Activated CD4-positive, alpha-beta memory T cell treated with anti-CD3 and anti-CD28 coated beads, Interleukin-2, amount 10 ng/mL, durations not matched to agents 7 days and 5 days (primary cell): ENCODE results near the gene SERPINA4. TPM values are rescaled to one million over a fixed set of nuclear protein-coding genes. Genes with fewer than 3 reads are reported as not detected.

Experiments used
- CTCF ChIA-PET: fragments of 350-600 bp; sonication (Branson Sonifier 250); formaldehyde crosslinking; loops from one replicate; lab custom pipeline; 2021; ENCODE audit warnings: antibody characterized with exemption, inconsistent platforms; lab: Charles Lee
- POLR2A ChIA-PET: fragments of 350-600 bp; sonication (Branson Sonifier 250); formaldehyde crosslinking; loops from one replicate; lab custom pipeline; 2021; ENCODE audit warnings: antibody characterized with exemption; lab: Charles Lee
- DNase-seq: peaks from one replicate; pipeline ENCODE4 v3.0.0-alpha.2; 2020
- H3K27ac Mint-ChIP-seq: one replicate; pipeline ENCODE4 v1.8.0; 2021; ENCODE audit warnings: mild to moderate bottlenecking, mixed read lengths
- H3K27me3 Mint-ChIP-seq: one replicate; pipeline ENCODE4 v1.8.0; 2021; ENCODE audit warnings: mixed read lengths
- H3K36me3 Mint-ChIP-seq: one replicate; pipeline ENCODE4 v1.8.0; 2021; ENCODE audit warnings: low read depth, mixed read lengths
- H3K4me1 Mint-ChIP-seq: one replicate; pipeline ENCODE4 v1.8.0; 2021; ENCODE audit warnings: mixed read lengths
- H3K4me3 Mint-ChIP-seq: one replicate; pipeline ENCODE4 v1.8.0; 2021; ENCODE audit warnings: mild to moderate bottlenecking, mixed read lengths
- H3K9me3 Mint-ChIP-seq: one replicate; pipeline ENCODE4 v1.8.0; 2021; ENCODE audit warnings: mixed read lengths
- total RNA-seq, 2 experiments: library from RNA; stranded (reverse); gene quantifications; one replicate each; pipeline ENCODE4 v1.2.3, GENCODE V29; 2021

SERPINA4 gene
- total RNA-seq, 2 experiments from 2014 or later, result not detected

DNA sequence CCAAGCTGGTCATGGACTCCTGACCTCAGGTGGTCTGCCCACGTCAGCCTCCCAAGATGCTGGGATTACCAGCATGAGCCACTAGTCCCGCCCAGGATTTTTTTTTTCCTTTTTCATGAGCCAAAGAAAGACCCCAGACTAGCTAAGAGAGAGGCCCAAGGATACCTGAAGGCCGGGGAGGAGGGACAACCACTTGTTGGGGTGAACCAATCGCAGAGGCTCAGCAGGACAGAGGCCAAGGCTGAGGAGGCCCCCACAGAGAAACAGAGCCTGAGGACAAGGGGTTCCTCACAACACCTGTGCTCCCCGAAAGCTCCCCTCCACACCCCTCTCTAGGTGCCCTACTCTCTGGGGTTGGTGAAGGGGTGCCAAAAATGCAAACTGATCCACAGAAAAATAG is 49.9 kb downstream of the SERPINA4 start:
- no peak for DNase-seq
- POLR2A ChIA-PET, result no interaction called here
- no peaks in the 10 kb centered on the region for H3K36me3 Mint-ChIP-seq
- no peak overlapping the region for H3K4me3 Mint-ChIP-seq
- H3K27me3 Mint-ChIP-seq, result peaks cover 5% of the 10 kb centered on the region
- H3K9me3 Mint-ChIP-seq, result peaks cover under 1% of the 10 kb centered on the region
- no peaks in the 10 kb centered on the region for H3K4me1 Mint-ChIP-seq
- CTCF ChIA-PET, result no interaction called here
- no peak overlapping the region for H3K27ac Mint-ChIP-seq

DNA sequence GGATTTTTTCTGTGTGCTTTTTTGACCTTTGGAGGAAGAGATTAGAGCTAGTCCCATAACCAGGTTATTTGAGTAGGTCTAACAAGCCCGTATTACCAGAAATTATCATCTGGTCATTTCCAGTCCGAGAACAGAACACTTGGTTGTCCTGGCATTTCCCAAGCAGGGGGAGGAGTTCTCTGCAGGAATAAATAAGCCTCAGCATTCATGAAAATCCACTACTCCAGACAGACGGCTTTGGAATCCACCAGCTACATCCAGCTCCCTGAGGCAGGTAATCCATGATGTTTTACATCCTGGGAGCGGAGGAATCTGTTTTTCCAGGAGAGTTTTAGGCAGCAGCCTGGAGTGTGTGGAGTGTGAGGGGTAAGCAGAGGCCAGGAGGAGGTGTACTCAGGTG is 50.9 kb downstream of the SERPINA4 start, which contains the start of gene SERPINA3:
TSS of gene SERPINA3 (plus strand) at position 218 of the 400 bp plus-strand sequence. CDS start 2,051 bp downstream, outside the sequence.
- H3K4me1 Mint-ChIP-seq, result no peaks in the 10 kb centered on the region

DNA sequence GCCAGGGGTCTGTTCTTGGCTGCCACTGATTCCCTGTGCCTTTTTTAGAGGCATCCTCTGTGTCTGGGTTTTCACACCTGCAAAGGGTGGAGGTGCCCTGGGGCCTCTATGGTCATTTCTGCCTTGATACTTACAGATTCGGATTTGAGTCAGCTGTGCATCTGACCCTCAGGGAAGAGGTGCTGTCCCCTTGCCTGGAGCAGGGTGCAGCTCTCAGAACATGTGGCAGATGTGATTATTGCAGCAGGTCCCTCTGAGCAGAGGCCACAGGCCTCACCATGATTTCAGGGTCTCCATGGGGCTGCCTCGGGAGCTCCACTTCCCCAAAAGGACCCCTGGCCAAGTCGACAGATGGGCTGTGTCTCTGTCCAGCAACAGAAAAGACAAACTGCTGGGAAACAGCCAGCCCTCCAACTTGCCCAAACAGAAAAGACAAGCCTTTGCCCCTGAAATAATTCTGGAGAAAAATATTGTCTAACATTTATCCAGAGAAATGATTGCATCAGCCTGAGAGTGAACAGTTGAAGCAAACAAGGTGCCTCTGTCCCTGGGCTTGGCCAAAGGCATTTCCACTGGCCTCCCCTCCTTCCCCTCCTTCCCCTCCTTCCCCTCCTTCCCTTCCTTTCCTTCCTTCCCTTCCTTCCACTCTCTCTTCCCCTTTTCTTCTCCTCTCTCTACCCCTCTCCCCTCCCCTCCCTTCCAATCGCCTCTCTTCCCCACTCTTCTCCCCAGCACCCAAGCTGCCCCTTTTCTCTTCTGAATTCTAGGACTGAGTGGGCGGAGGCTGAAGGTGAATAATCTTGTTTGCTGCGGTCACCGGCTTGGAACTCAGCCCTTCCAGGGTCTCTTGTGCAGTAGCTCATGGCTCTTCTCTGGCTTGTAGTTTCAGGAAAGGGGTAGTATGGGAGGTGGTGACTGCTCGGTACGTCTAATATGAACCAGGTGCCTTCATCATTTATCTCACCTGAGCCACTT is 51.6 kb downstream of the SERPINA4 start:
- no peaks in the 10 kb centered on the region for H3K36me3 Mint-ChIP-seq
- no peak overlapping the region for H3K4me3 Mint-ChIP-seq
- no peaks in the 10 kb centered on the region for H3K4me1 Mint-ChIP-seq
- CTCF ChIA-PET, result no interaction called here
- no peaks in the 10 kb centered on the region for H3K27me3 Mint-ChIP-seq
- POLR2A ChIA-PET, result no interaction called here
- DNase-seq, result no peak
- H3K27ac Mint-ChIP-seq, result no peak overlapping the region
- H3K9me3 Mint-ChIP-seq, result peaks cover 15% of the 10 kb centered on the region

More for the DNA sequence above, 50.9 kb downstream of the SERPINA4 start, which contains the start of gene SERPINA3:
- CTCF ChIA-PET, result no interaction called here
- Mint-ChIP-seq H3K9me3 (peaks cover 9% of the 10 kb centered on the region), H3K27ac (no peak within 1 kb of the TSS), H3K27me3 (peaks cover 1% of the 10 kb centered on the region), H3K4me3 (no peak within 1 kb of the TSS), H3K36me3 (no peaks in the 10 kb centered on the region)
- POLR2A ChIA-PET, result no interaction called here
- no peak for DNase-seq

DNA sequence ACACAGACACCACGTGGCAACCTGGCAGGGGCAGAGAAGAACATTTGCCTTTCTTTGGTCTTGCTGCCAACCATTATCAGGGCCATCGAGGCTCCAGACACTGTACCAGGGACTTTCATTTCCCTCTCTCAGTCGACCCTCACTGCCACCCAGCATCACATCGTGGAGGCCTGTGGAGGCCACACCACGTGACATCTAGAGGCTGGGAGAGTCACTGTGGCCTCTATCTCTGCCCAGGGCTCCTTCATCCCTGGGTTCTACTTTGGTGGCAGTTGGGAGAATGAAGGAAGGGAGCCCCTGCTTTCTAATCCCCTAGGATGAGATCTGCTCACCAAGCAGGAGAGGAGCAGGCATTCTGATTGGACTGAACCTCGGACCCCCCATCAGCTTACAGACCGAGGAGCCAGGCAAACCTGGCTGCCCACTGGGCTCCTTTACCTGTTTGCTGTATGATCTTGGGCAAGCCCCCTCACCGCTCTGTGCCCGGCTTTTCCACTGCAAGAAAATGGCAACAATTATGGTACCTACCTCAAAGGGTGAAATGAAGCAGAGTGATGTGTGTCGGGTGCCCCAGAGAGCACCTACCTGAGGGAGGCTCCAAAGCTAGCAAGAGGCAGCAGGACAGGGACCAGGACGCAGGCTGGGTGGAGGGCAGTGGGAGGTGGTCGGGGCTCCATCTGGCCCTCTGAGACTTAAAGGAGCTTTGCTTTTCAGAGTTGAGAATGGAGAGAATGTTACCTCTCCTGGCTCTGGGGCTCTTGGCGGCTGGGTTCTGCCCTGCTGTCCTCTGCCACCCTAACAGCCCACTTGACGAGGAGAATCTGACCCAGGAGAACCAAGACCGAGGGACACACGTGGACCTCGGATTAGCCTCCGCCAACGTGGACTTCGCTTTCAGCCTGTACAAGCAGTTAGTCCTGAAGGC is 52.7 kb downstream of the SERPINA4 start:
- ChIA-PET POLR2A (no interaction called here), CTCF (no interaction called here)
- H3K4me1 Mint-ChIP-seq, result no peaks in the 10 kb centered on the region
- no peak overlapping the region for H3K27ac Mint-ChIP-seq
- H3K27me3 Mint-ChIP-seq, result no peaks in the 10 kb centered on the region
- DNase-seq, result no peak
- no peaks in the 10 kb centered on the region for H3K36me3 Mint-ChIP-seq
- H3K9me3 Mint-ChIP-seq, result peaks cover 22% of the 10 kb centered on the region
- H3K4me3 Mint-ChIP-seq, result no peak overlapping the region

DNA sequence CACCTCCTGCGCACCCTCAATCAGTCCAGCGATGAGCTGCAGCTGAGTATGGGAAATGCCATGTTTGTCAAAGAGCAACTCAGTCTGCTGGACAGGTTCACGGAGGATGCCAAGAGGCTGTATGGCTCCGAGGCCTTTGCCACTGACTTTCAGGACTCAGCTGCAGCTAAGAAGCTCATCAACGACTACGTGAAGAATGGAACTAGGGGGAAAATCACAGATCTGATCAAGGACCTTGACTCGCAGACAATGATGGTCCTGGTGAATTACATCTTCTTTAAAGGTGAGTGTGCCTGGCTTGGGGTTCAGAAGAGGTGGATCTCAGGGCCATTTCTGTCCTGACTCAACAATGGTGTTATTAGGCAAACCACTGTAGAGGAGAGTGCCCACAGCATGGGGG is 53.6 kb downstream of the SERPINA4 start:
- ChIA-PET CTCF (no interaction called here), POLR2A (no interaction called here)
- no peaks in the 10 kb centered on the region for H3K36me3 Mint-ChIP-seq
- H3K4me1 Mint-ChIP-seq, result no peaks in the 10 kb centered on the region
- DNase-seq, result no peak
- no peaks in the 10 kb centered on the region for H3K27me3 Mint-ChIP-seq
- H3K4me3 Mint-ChIP-seq, result no peak overlapping the region
- H3K9me3 Mint-ChIP-seq, result peaks cover 22% of the 10 kb centered on the region
- no peak overlapping the region for H3K27ac Mint-ChIP-seq

DNA sequence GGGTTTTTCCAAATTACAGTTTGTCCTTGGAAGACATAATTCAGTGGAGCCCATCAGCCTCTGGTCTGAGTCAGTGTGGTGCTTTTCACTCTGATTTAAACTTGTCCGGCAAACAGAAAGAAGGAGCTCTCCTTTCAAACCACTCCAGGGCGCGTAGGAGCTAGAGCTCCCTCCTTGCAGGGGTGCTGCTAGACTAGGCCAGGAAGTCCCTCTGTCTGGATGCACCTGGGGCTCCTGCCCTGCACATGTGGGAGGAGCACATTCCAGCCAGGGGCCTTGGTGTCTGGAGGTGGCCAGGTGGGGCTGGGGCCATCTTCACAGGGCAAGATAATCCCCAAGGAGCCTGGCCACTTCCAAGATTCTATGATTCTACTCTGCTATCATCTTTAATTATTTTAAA is 54.0 kb downstream of the SERPINA4 start:
- H3K36me3 Mint-ChIP-seq, result no peaks in the 10 kb centered on the region
- no peak for DNase-seq

DNA sequence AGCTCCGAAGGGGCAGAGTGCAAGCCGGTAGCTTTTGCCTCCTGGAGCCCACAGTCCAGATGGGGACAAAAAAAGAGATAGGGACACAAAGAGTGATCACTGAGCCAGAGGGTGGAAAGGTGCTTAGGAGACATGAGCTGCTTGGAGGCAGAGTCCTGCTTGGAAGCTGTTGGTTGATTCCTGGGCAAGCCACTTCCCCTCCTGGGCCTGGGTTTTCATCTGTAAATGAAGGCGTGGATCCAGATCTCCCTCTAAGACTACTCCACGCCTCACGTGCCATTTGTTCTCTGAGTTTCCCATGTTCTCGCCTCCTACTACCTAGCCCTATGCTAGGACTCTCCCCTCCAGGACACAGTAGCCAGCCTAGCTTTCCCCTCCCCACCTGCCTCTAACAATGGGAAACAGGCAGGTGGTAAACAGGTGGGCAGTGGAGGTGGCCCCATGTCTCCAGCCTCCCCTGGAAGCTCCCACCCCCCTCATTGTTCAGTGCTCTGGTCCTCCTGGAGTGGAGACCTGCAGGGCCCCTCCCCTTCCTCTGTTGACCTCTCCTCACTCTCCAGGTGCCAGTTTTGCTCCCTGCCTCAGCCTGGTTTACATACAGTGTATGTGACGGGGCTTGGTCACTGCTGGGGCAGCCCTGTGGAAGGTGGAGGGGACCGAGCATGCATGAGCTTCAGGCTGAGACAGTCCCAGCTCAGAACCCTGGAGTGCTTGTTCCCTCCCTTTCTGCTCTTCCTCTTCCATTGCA is 54.8 kb downstream of the SERPINA4 start:
- CTCF ChIA-PET, result no interaction called here
- H3K4me1 Mint-ChIP-seq, result no peaks in the 10 kb centered on the region
- DNase-seq, result no peak
- H3K27me3 Mint-ChIP-seq, result no peaks in the 10 kb centered on the region
- no peaks in the 10 kb centered on the region for H3K36me3 Mint-ChIP-seq
- no peak overlapping the region for H3K27ac Mint-ChIP-seq
- POLR2A ChIA-PET, result no interaction called here
- peaks cover 22% of the 10 kb centered on the region for H3K9me3 Mint-ChIP-seq
- H3K4me3 Mint-ChIP-seq, result no peak overlapping the region

More for the DNA sequence above, 54.0 kb downstream of the SERPINA4 start:
- H3K4me1 Mint-ChIP-seq, result no peaks in the 10 kb centered on the region
- H3K9me3 Mint-ChIP-seq, result peaks cover 22% of the 10 kb centered on the region
- H3K27me3 Mint-ChIP-seq, result no peaks in the 10 kb centered on the region
- H3K4me3 Mint-ChIP-seq, result no peak overlapping the region
- ChIA-PET CTCF (no interaction called here), POLR2A (no interaction called here)
- no peak overlapping the region for H3K27ac Mint-ChIP-seq

DNA sequence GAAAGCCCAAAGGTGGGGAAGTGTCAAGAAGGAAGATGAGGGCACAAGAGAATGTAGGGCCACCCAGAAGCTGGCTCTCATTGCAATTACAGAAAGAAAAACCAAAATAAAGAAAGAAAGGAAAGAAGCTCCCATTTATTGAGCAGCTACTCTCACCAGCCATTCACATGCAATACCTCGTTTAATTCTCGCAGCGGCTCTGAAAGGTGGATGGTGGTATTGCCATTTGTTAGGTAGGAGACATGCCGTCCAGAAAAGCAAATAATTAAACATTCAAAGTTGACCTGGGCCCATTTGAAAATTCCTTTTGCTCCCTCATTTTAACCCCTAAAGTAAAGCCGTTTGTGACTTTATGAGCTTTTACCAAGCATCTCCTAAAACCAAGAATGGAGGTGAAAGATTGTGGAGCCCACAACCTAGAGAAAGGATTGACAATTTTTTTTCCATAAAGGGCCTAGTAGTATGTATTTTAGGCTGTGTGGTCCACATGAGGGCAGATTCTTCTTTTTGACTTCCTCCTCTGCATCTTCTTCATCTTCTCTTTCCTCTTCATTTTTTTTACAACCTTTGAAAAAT is 56.2 kb downstream of the SERPINA4 start:
- H3K27ac Mint-ChIP-seq, result no peak overlapping the region
- H3K4me3 Mint-ChIP-seq, result no peak overlapping the region
- H3K4me1 Mint-ChIP-seq, result no peaks in the 10 kb centered on the region
- ChIA-PET POLR2A (no interaction called here), CTCF (no interaction called here)
- H3K9me3 Mint-ChIP-seq, result peaks cover 22% of the 10 kb centered on the region
- DNase-seq, result no peak
- no peaks in the 10 kb centered on the region for H3K36me3 Mint-ChIP-seq
- no peaks in the 10 kb centered on the region for H3K27me3 Mint-ChIP-seq

DNA sequence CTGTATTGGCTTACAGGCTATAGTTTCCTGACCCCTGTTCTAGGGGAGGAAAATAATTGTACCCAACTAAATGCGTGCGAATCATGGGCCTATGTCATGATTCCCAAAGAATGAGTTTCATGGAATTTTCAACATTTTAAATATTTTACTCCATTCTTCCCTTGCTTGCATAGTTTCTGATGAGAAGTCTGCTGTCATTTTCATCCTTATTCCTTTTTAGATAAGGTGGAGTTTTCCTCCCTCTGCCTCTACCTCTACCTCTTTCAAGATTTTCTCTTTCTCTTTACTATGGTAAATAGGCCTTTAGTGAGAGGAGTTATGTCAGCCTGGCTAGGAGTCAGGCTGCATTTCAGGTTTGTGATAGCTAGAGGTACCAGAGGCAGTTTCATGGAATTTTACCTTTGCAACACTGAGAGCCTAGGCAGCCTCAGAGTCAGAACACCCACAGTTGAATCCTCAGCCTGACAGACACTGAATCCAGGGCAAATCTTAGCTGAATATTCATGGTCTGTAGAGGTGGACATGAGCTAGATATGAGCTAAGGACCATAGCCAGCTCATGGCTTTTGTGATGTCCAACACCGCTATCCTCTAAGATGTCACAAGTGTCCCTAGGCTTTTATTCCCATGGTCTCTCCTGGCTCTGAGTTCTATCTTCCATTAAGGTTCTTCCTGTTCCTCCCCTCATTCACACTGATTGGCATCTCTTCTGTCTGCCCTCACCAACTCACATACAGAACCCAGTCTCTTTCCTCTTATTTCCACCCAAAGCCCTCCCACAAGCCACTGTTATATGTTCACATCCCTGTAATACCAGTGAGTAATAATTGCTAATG is 57.0 kb downstream of the SERPINA4 start:
- no peaks in the 10 kb centered on the region for H3K4me1 Mint-ChIP-seq
- H3K27me3 Mint-ChIP-seq, result no peaks in the 10 kb centered on the region
- POLR2A ChIA-PET, result no interaction called here

DNA sequence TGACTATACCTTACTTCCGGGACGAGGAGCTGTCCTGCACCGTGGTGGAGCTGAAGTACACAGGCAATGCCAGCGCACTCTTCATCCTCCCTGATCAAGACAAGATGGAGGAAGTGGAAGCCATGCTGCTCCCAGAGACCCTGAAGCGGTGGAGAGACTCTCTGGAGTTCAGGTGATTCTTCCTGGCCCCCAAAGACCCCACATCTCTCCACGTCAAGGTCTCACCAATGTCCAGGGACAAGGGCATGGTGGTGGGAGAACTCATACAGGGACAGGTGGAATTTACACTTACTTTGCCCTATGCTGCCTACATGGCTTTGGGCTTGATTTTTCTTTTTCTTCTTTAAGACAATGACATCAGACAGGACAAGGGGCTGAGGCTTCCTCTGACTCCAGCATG is 58.1 kb downstream of the SERPINA4 start:
- Mint-ChIP-seq H3K27me3 (no peaks in the 10 kb centered on the region), H3K4me3 (no peak overlapping the region), H3K27ac (no peak overlapping the region), H3K9me3 (peaks cover 22% of the 10 kb centered on the region), H3K4me1 (no peaks in the 10 kb centered on the region), H3K36me3 (no peaks in the 10 kb centered on the region)
- POLR2A ChIA-PET, result no interaction called here
- DNase-seq, result no peak
- CTCF ChIA-PET, result no interaction called here

More for the DNA sequence above, 57.0 kb downstream of the SERPINA4 start:
- Mint-ChIP-seq H3K36me3 (no peaks in the 10 kb centered on the region), H3K9me3 (peaks cover 22% of the 10 kb centered on the region), H3K27ac (no peak overlapping the region), H3K4me3 (no peak overlapping the region)
- DNase-seq, result no peak
- CTCF ChIA-PET, result no interaction called here
